ENCODE results near the gene DNAL4.

Gene DNAL4

GRCh38 chr22:38756711-38757463, 37.1 kb downstream of the DNAL4 start:
- peak; percentile 30 for DNase-seq

DNA sequence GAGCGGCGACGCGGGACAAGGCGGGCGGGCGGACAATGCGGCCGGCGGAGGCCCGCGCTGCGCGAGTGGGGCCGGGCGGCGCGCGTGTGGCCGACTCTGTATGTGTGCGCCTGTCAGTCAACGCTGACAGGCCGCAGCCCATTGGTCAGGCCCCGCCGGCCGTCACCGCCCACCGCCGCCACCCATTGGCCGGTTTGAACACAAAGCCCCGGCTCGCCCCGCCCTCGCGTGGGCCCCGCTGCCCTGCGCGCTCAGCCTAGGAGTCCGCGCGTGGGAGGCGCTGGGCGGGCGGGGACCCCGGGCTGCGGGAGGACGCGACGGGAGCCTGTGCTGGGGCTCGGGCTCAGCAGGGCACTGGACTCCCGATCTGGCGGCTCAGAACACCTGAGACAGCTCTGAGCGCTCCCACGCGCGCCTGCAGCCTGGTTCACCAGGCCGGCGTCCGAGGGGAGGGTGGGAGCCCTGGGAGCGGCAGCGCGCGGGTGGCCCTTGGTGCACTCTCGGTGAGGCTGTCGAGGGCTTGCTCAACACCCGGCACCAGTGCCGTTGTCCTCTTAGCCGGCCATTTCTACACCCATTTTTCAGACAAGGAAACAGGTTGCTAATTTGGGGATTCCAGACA, 37.9 kb downstream of the DNAL4 start, which contains the start of gene SUN2:
Gene SUN2 (minus strand): TSS at position 88 of the 622 bp plus-strand sequence. CDS start 3,370 bp downstream, outside the sequence.
- DNase-seq: peak; percentile 89

DNA sequence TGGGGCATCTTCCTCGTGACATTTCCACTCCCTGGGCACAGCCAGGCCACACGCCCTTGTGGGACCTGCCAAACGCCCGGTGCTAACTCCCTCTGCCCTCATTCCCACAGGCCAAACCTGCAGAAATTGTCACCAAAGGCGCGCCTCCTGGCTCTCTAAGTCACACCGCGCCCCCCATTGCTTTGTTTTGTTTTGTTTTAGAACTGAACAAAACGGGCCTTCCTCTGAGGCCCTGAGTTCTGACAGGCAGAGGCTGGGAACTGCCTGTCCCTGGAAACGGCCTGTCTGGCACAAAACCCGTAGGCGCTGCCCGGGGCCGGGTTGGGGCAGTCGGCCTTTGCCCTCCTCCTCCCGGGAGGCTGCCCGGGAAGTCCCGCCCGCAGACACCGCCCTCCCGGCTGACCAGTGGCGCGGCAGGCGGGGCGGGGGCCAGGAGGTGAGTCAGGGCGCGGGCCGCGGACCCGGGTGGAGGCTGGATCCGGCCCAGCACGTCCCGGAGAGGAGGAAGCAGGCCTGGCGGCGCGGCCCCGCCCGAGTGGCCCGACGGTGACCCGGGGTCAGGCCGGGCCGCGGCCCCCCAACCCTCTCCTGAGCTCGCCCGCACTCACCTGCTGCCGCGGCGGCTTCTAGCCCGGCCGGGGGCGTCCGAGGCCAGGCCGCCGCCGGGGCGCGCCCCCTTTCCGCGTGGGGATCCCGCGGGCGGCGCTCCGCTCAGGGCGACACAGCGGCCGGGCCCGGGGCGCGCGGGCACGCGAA, 38.6 kb downstream of the DNAL4 start:
- no peak for DNase-seq

DNA sequence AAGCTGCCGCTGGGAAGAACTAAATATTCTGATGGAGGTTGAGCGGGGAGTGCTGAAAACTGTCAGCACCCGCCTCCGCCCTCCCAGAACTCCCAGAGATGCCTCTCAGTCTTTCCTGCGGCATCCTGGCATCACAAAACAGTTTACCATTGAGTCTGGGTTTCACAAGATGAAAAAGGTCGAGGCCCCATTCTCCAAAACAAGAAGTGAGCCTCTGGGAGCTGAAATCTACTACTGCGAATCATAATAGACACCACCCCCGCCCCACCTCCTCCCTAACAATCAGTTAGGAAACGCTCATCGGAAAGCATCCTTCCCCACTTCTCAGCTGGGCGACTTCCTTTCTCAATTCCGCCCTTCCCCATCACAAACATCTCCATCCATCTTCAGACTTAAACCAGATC, 39.2 kb downstream of the DNAL4 start:
- peak; percentile 15 for DNase-seq

DNA sequence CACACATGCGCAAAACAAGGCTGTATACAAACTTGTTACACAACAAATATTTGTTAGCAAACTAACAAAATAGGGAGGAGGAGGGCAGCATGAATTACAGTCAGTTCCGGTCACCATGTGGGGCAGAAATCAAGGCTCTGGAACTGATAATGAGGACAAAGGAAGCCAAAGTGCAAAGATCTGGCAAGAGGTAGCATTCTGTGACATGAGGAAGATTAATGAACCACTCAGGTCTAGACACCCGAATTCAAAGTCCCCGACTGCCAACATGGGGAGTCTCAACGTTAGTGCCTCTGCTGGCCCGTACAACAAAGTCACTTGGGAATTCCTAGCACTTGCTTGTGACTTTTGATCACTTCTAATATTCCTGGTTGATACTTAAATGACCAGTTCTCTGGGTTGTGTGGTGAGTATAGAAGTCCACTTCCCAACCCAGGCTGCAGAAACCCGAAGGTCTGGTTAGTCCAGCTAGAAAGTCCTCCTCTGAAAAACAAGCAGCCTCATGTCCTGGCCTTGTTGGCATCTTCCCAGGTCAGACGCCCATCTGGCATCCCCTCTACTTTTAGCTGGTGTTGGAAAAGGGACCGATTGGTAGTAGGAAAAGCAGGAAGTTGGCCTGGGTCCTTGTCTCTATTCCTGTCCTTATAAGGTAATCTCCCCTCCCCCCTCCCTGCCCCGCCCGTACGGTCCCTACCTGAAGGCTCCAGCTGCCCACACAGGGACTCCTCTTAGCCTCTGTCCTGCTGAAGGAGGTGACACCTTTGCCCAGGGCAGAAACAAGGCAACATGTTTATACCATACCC, 39.8 kb downstream of the DNAL4 start:
- DNase-seq: no peak

DNA sequence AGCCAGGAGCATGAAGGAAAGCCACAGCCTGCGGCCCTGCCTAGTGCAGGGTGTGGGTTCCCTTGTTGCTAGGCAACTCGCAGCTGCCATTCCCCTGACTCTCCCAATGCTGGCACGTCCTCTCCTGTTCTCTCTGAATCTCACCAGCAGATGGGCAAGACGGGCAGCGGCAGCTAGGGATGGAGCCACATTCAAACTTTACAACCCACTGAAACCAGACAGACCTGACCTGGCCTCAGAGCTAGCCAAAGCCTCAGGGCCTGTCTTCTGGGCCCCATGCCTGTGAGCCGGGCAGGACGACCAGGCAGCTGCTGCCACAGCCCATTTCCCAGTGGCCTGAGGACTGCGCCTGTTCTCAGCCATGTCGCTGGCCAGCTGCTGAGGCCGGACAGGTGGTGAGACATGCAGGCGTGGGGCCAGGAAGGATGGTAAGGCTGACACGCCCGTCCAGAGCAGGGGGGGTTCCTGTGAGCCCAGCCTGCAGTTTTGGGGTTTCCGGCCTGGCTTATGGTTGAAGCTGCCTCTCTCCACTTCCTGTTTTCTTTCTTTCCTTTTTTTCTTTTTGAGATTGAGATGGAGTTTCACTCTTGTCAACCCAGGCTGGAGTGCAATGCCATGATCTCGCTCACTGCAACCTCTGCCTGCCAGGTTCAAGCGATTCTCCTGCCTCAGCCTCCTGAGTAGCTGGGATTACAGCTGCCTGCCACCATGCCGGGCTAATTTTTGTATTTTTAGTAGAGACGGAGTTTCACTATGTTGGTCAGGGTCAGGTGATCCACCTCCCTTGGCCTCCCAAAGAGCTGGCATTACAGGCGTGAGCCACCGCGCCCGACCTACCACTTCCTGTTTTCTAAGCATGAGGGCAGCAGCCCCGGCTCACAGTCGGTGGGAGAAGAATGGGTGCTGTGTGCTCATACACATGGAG, 42.3 kb downstream of the DNAL4 start:
- no peak for DNase-seq

DNA sequence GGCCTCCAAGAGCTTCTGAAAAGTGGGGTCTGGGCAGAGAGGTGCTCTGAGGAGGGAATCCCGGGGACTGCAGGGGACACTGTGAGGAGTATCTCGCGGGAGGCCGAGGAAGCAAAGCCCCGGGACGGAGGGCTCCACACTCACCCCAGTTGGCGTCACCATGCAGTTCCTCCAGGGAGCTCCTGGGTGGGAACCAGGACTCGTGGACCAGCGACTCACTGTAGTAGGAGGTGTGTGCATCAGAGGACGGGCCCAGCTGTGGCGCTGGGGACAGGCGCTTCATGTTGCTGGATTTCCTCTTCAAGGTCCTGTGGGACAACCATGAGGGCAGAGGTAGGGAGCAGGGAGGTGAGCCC, 42.9 kb downstream of the DNAL4 start:
- DNase-seq: no peak

- no peak for DNase-seq
These were observed 43.3 kb downstream of the DNAL4 start for GRCh38 chr22:38750638-38751037.

- DNase-seq: no peak
These were observed 43.8 kb downstream of the DNAL4 start for GRCh38 chr22:38750104-38750503.

DNA sequence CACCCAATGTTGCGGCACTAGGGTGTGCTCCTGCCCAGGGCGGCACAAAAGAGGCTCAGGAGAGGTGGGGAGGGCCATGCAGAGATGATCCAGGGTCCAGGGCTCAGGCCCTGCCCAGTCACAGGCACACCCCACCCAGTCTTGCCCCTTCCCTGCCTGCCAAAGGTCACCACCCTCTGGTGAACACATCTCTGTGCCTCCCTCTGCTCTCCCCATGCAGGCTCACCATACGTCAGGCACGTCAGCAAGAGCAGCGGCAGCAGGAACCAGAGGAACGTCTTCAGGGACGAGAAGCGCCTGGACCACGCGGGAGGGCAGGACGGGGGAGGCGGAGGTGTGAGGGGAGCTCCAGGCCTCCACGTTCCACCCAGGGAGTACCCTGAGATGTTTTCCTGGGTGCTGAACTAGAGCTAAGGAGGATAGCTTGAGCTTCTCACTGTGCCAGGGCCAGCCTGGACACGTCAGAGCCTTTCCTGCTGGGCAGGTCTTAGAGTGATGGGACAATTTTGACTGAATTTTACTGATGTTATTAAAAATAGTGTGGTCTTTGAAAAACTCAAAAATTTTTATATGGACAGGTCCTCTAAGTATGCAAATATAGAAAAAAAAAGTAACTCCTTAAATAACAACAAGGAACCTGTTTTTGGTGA, 45.3 kb downstream of the DNAL4 start:
- DNase-seq: no peak

GRCh38 chr22:38745676-38746460, 48.1 kb downstream of the DNAL4 start:
- no peak for DNase-seq

DNA sequence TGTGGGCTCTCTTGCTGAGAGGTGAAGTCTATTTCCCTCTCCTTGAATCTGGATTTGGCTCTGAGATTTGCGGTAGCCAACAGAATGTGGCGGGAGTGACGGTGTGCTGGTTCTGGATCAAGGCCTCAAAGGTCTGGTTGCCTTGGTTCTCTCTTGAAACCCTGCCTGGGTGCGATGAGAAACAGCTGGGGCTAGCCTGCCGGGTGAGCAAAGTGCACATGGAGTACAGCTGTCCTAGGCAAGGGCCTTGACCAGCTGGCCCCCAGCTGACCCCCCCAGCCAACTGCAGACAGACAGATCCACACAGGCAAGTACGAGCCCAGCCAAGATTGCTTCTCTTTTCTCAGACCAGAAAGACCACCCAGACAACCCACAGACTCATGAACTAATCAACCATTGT, 49.0 kb downstream of the DNAL4 start:
- no peak for DNase-seq

DNA sequence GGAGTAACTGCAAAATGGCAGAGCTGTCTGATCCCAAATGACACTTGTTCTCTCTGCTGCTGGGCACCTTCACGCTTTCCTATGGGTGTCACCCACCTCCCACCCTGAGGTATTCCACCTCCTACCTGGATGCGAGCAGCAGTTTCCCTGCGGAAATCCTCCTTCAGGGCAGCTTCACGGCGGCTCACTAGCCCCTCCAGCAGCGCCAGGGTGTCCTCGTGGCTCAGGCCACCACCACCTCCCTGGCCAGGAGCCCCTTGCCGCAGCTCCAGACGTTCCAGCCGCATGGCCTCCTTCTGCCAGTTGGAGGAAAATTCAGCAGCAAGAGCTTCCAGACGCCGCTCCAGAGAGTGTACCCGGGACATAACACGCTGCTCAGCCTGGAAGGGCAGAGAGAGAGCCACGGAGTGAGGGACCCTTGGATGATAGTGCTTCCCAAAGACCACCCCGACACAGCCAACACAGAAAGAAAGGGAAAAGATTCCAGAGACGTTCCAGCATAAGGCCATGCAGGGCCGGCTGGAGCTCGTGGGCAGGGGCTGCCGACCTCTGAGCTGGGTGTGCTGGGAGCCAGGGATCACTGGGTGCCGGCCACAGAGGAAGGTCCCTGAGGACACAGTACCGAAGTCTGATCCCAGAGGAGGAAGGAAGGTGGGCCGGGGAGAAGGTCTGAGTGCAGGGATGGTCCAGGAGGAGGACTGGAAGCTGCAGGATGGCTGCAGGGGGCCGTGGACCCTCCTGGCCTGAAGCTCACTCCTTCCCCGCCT, 51.6 kb downstream of the DNAL4 start:
- DNase-seq: no peak

DNA sequence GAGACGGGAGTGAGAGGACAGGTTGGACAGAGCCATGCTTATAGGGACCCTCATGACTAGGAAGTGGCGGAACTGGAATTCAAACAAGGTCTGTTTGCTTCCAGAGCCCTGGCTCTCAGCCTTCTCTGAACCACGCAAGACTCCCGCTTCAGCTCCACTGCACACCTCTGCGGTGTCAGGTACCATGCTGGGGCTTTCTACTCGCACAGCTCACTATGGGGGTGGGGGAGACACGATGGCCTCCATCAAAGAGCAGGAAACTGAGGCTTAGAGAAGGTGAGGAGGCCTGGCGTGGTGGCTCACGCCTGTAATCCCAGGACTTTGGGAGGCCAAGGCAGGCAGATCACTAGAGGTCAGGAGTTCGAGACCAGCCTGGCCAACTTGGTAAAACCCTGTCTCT, 52.4 kb downstream of the DNAL4 start:
- no peak for DNase-seq

DNA sequence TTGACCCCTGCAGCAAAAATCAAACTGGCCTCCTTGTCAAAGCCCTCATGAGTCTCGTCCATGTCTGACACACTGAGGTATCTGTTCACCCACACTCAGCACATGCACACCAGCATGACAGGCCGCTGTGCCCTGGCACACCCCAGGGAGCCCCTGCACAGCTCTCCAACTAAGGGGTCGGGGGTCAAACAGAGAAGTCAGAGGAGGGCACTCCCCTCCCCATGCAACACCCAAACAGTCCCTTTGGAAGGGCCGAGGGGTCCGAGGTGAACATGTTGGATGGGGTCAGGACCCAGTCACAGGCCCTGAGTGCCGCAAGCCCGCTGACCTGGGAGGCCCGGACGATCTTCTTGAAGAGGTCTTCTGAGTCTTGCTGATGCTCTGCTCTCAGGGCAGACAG, 52.8 kb downstream of the DNAL4 start:
- DNase-seq: no peak

DNA sequence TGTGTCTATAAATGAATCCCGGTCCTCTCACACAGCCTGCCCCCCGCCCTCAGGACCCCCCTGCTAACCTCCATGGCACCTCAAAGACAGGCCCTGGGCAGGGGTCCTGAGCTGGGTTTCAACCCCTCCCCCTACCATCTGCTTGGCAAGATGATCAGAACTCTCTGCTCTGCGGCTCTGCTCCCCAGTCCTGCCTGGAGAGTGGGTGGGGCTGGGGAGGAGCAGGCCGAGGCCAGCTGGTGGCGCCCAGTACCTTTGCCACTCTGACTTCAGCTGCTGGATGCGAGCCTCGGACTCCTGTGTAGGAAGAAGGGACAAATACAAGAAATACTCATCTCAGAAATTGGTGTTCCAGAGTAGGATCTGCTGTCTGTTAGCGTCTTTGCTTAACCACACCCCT, 53.2 kb downstream of the DNAL4 start:
- no peak for DNase-seq

DNA sequence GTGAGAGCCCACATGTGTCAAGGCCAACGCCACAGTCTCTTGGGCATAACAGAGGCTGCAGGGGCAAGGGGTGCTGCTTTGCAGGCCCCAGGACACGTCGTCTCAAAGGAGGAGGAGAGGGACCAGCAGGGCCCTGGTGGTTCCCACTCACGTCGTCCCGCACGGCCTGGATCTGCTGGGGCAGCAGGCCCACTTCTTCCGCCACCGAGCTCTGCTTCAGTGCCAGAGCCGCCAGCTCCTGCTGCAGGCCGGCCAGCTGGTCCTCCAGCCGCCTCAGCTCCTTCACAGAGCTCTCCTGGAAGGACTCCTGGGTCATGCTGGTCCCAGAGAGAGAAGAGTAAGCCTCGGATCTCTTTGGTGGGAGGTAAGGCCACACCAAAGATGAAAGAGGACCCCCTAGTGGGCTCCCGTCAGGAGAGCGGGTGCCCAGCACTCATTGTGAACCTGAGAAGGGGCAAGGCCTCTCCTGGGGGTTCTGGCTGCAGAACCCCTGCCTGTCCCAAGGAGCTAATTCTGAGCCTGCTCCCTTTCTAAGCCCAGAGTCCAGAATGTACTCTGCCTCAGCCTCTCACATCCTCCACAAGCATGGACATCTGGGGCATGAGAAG, 53.7 kb downstream of the DNAL4 start:
- DNase-seq: no peak

GRCh38 chr22:38739300-38740055, 54.5 kb downstream of the DNAL4 start:
- DNase-seq: no peak
